Measurements from ENCODE around the gene PHETA1.

- TF ChIP-seq, protein P1, sequence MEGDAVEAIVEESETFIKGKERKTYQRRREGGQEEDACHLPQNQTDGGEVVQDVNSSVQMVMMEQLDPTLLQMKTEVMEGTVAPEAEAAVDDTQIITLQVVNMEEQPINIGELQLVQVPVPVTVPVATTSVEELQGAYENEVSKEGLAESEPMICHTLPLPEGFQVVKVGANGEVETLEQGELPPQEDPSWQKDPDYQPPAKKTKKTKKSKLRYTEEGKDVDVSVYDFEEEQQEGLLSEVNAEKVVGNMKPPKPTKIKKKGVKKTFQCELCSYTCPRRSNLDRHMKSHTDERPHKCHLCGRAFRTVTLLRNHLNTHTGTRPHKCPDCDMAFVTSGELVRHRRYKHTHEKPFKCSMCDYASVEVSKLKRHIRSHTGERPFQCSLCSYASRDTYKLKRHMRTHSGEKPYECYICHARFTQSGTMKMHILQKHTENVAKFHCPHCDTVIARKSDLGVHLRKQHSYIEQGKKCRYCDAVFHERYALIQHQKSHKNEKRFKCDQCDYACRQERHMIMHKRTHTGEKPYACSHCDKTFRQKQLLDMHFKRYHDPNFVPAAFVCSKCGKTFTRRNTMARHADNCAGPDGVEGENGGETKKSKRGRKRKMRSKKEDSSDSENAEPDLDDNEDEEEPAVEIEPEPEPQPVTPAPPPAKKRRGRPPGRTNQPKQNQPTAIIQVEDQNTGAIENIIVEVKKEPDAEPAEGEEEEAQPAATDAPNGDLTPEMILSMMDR (IDR thresholded peaks at IDR 0.05), result no peak
- no peak for TF ChIP-seq TEAD4 (CRISPR knock-in tag; IDR thresholded peaks at IDR 0.05)
- no peak for TF ChIP-seq ATF1 (CRISPR knock-in tag; IDR thresholded peaks at IDR 0.05)
- TF ChIP-seq ZNF121 (CRISPR knock-in tag; IDR thresholded peaks at IDR 0.05), result no peak
- no peak for TF ChIP-seq CBFB (CRISPR knock-in tag; IDR thresholded peaks at IDR 0.05; ENCODE audit: low read depth)
- no peak for TF ChIP-seq ZBTB43 (CRISPR knock-in tag; IDR thresholded peaks at IDR 0.05)
- TF ChIP-seq, protein P2, sequence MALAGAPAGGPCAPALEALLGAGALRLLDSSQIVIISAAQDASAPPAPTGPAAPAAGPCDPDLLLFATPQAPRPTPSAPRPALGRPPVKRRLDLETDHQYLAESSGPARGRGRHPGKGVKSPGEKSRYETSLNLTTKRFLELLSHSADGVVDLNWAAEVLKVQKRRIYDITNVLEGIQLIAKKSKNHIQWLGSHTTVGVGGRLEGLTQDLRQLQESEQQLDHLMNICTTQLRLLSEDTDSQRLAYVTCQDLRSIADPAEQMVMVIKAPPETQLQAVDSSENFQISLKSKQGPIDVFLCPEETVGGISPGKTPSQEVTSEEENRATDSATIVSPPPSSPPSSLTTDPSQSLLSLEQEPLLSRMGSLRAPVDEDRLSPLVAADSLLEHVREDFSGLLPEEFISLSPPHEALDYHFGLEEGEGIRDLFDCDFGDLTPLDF (CRISPR knock-in tag; IDR thresholded peaks at IDR 0.05), result no peak
- TF ChIP-seq NFYB (CRISPR knock-in tag; conservative IDR thresholded peaks at IDR 0.05; ENCODE audit: low read depth), result no peak
These were observed 1.2 kb downstream of the PHETA1 start for GRCh38 chr12:111367661-111368221.

Measured in WTC11 (cell line).